Inferior parietal cortex (tissue), 1 donor: ENCODE measurements around the gene OR2V1.
"Not testable (repeated sequence)": the region's sequence is repeated elsewhere in the genome, so short reads cannot be mapped to it uniquely, and the experiment has no call there.

Source experiments
- DNase-seq: peaks from one replicate; pipeline ENCODE4 v3.0.0-alpha.2; 2016; ENCODE audit errors: extremely low spot score

The OR2V1 gene

DNA sequence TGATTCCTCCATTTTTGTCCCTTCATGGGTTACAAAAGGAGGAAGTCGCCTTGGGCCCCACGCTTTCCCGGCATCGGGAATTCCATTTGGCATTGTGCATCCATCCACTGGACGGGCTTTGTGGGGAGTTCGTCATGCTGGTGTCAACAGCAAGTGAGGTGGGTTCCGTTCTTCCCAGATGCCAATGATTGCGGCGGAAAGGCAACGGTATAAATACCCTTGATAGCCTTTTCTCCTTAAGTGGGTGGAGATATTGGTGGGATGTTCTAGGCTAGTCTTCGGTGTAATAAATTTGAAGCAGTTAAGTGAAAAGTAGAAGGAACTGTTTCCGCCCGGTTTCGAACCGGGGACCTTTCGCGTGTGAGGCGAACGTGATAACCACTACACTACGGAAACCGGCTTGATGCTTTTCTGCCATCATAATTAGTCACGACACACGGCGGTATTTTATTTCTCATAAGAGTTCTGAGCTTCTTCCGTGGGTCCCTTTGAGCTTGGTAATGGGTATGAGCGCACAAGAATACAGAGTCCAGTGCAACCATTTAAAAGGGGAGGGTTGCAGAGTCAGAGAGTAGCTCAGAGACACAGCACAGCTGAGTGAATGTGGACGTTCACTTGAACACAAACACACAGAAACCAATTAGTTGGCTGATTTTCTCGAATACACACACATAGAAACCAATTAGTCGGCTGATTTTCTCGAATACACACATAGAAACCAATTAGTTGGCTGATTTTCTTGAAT, 28.9 kb downstream of the OR2V1 start:
- DNase-seq: not testable (repeated sequence)

DNA sequence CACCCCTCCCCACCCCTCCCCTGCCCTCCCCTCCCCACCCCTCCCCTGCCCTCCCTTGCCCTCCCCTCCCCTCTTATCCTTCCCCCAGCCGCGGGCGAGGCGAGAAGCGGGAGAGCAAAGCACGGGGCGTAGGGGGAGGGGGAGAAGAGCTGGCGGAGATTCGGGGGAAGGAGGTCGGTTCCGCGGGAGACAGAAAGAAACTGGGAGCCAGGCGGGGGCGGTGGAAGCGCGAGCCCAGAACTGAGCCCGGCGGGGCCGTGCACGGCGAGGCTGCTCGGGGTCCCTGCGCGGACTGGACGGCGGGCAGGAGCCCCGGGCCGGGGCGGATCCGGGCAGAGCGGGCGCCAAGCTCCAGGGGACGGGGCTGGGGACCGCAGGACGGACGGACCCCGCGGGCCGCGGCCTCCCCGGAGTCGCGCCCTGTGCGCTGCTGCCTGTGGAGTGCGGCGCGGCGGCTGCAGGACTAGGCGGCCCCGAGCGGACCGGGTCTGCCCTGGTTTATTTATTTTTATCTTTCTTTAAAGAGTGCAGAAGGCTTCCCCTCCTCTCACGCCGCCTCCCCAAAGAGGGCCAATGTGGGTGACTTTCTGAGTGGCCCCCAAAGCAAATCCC, 29.8 kb downstream of the OR2V1 start:
- not testable (repeated sequence) for DNase-seq

DNA sequence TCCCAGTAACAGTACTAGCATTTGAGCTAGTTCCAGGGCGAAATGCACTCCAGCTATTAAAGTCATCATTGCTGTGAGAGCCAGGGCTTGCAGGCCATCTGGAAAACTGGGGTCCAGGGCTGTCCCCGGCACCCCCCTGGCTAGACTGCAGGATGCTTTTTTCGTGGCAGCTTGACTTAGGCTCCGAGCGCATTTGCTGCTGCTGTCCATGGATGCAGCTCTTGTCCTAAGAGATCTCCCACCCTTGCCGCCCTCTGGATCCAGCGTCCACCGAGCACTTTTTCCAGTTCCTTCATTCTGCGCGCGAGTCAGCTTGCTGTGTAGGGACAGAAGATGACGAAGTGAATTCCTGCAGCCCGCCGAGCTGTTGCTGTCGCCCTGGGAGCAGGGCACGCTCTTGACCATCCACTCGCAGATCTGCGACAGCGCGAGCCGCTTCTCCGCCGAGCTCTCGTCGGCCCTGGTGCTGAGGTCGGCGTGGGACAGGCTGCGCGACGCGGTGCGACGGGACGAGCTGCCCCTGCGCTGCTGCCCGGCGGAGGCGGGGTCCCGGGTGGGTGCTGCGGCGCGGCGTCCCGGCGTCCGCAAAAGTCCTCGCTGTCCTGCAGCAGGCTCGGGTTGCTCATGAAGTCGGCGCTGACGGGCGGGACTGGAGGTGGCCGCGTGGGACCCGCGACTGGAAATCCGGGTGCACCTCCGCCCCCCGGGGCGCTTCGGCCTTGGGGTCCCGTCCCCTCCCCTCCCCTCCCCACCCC, 30.7 kb downstream of the OR2V1 start:
- DNase-seq: no peak

DNA sequence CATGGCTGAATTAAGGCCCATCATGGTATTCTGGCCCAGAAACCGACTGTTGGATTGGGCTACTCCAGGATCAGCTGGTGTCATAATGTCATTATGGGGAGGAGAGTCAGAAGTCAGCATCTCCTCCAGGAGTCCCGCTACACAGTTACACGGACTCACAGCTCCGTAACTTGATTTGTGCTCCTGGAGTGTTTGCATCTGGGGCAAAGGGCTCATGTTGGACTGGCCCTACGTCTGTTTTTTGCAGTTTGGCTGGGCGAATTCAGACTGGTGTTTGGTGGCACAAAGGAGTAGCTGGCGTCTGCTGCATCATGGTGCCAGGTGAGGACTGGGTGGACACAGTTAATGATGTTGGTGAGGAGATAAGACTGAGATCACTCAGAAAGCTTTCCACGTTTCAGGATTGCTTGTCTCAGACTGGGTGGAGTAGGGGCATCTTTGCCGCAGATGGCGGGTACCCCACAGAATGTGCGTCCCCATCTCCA, 31.3 kb downstream of the OR2V1 start:
- DNase-seq: no peak

GRCh38 chr5:181098762-181099601, 32.0 kb downstream of the OR2V1 start:
- no peak for DNase-seq

DNA sequence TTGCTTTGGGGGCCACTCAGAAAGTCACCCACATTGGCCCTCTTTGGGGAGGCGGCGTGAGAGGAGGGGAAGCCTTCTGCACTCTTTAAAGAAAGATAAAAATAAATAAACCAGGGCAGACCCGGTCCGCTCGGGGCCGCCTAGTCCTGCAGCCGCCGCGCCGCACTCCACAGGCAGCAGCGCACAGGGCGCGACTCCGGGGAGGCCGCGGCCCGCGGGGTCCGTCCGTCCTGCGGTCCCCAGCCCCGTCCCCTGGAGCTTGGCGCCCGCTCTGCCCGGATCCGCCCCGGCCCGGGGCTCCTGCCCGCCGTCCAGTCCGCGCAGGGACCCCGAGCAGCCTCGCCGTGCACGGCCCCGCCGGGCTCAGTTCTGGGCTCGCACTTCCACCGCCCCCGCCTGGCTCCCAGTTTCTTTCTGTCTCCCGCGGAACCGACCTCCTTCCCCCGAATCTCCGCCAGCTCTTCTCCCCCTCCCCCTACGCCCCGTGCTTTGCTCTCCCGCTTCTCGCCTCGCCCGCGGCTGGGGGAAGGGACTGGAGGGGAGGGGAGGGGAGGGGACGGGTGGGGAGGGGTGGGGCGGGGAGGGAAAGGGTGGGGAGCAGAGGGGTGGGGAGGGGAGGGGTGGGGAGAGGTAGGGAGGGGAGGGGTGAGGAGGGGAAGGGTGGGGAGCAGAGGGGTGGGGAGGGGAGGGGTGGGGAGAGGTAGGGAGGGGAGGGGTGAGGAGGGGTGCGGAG, 33.0 kb downstream of the OR2V1 start:
- DNase-seq: not testable (repeated sequence)

DNA sequence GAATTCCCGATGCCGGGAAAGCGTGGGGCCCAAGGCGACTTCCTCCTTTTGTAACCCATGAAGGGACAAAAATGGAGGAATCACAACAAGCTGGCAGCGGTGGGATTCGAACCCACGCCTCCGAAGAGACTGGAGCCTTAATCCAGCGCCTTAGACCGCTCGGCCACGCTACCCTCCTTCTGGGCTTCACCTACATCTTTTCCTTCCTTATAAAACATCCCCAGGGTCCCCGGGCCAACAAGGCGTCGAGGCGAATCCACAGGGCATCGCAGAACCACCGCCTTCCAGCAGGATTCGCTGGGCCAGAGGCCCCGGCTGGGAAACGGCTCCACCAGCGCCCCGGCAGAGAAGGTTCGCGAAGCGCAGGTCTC, 33.6 kb downstream of the OR2V1 start:
- DNase-seq: not testable (repeated sequence)

DNA sequence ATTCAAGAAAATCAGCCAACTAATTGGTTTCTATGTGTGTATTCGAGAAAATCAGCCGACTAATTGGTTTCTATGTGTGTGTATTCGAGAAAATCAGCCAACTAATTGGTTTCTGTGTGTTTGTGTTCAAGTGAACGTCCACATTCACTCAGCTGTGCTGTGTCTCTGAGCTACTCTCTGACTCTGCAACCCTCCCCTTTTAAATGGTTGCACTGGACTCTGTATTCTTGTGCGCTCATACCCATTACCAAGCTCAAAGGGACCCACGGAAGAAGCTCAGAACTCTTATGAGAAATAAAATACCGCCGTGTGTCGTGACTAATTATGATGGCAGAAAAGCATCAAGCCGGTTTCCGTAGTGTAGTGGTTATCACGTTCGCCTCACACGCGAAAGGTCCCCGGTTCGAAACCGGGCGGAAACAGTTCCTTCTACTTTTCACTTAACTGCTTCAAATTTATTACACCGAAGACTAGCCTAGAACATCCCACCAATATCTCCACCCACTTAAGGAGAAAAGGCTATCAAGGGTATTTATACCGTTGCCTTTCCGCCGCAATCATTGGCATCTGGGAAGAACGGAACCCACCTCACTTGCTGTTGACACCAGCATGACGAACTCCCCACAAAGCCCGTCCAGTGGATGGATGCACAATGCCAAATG, 34.1 kb downstream of the OR2V1 start:
- DNase-seq: not testable (repeated sequence)

- not testable (repeated sequence) for DNase-seq
These were observed 35.8 kb downstream of the OR2V1 start for GRCh38 chr5:181095162-181095561.

DNA sequence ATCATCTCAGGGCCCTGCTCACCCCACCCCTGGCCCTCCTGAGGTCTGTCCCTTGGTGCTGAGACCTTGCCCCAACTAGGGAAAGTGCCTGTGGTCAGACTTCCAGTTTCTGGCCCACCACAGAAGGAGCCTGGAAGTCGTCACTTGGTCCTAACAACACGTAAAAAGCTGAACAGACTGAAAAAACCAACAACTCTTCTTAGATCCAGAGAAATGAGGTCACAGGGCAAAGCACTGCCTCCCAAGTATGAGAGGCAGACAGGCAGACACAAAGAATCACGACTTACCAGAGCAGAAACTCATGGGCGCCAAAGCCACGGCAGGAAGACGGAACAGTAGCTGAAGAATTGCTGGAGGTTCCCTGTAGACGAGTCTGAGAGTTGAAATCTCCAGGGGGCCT, 38.5 kb downstream of the OR2V1 start:
- no peak for DNase-seq

- no peak for DNase-seq
These were observed 42.7 kb downstream of the OR2V1 start for GRCh38 chr5:181088289-181088688.

- no peak for DNase-seq
These were observed 43.7 kb downstream of the OR2V1 start for GRCh38 chr5:181087309-181087708.

DNA sequence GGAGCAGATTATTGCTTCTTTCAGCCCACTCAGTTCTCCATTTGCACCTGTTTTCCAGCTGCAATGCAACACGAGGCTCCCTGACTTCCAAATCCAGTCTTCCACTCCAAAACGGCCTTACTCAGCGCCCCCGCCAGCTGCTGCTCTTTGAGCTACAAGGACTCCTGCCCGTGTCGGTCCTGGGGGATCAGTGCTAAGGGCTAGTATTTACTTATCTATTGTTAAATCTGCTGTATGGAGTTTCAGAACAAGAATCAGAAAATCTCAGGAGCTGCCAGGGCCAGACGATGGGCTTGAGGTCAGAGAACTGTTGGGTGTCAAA, 44.1 kb downstream of the OR2V1 start:
- DNase-seq: no peak

DNA sequence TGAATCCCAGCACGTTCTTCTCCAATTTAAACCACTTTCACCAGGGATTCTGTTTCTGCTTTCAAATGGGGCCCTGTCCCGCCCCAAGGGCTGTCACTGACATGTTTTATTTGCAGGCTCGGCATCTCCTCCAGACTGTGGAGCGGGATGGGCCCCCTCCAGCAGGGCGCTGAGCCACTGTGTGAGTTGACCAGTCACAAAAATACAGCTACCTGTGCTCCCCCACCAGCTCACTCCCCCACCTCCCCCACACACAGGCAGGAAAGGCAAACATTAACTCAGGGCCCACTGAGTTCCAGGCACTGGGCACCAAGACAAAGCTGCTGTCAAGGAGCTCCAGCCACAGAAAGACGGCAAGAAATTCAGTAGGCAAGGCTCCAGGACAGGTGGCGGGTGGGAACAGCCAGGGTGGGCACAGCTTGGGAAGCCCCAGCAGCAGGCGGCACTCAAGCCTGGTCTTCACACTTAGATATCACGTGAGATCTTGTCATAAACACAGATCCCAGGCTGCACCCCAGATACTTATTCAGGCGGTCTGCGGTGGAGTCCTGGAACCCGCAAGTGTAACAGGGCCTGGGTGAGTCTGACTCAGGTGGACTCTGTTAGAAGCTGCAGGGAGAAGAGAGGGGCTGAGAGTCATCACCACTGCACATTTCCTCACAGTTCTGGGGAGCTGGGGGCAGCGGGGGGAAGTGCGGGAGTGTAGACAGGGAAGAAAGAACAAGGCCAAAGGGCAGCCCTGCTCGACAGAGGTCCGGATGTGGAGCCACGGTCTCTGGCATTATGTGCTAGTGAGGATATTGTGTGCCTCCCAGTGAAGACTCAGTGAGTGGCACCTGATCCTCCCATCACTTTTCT, 44.7 kb downstream of the OR2V1 start:
- no peak for DNase-seq

GRCh38 chr5:181084621-181085195, 46.3 kb downstream of the OR2V1 start:
- no peak for DNase-seq

DNA sequence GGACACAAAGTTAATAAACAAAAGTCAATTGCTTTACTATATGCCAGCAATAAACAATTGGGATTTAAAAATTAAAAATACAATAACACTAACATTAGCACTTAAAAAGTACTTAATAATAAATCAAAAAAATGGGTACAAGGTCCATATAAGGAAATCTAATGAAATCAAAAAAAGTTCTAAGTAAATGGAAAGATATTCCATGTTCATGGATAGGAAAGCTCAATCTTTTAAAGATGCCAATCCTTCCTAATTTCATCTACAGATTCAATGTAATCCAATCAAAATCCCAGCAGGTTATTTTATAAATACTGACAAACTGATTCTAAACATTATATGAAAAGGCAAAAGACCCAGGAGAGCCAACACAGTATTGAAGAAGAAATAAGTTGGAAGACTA, 49.0 kb downstream of the OR2V1 start:
- no peak for DNase-seq

DNA sequence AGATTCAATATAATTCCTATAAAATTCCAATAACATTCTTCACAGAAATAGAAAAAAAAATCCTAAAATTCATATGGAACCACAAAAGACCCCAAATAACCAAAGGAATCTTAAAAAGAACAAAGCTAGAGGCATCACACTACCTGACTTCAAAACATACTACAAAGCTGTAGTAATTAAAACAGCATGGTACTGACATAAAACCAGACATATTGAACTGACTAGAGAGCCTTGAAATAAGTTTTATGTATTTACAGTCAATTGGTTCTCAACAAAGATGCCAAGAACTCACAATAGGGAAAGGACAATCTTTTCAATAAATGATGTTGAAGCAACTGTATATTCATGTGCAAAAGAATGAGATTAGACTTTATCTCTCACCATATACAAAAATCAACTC, 54.0 kb downstream of the OR2V1 start:
- no peak for DNase-seq
